PFSK-1 (cell line): ENCODE results near the gene APCDD1.

Experiments
- POLR2AphosphoS5 ChIP-seq: IDR thresholded peaks from 2 replicates; pipeline ENCODE4 v1.6.1; 2012; ENCODE audit warnings: low read depth, mild to moderate bottlenecking, control low read depth, low read length, moderate library complexity
- SIN3A ChIP-seq: IDR thresholded peaks from 2 replicates; pipeline ENCODE4 v1.6.1; 2012; ENCODE audit warnings: mild to moderate bottlenecking, low read length, moderate library complexity, borderline replicate concordance; ENCODE audit not compliant: insufficient read depth
- TF ChIP-seq, protein P1 (sequence below), 2 experiments: IDR thresholded peaks; 2 replicates each; pipeline versions ENCODE4 v1.6.1 to v1.8.0; 2011 to 2012; ENCODE audit warnings: low read depth in 2 of 2, low read length in 2 of 2, control low read depth in 1 of 2, inconsistent platforms in 1 of 2, mild to moderate bottlenecking in 1 of 2, moderate library complexity in 1 of 2; ENCODE audit not compliant: insufficient read depth in 1 of 2

DNA sequence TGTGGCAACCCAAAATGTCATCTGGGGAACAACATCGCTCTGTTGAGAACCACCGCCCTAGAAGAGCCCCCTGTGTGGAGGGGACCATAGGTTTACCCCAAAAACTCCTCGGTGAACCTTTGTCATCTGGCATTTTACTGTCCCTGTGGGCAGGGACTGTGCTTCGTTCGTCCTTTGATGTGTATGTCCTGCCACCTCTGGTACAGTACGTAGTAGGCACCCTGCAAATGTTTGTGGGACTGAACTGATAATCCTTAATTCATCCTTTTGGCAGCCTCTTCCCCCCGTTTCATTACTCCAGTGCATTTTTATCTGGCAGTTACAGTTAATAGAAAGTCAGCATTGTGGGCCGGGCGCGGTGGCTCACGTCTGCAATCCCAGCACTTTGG, 72.1 kb downstream of the APCDD1 start:
- no peak for TF ChIP-seq POLR2AphosphoS5
- TF ChIP-seq, protein P1, sequence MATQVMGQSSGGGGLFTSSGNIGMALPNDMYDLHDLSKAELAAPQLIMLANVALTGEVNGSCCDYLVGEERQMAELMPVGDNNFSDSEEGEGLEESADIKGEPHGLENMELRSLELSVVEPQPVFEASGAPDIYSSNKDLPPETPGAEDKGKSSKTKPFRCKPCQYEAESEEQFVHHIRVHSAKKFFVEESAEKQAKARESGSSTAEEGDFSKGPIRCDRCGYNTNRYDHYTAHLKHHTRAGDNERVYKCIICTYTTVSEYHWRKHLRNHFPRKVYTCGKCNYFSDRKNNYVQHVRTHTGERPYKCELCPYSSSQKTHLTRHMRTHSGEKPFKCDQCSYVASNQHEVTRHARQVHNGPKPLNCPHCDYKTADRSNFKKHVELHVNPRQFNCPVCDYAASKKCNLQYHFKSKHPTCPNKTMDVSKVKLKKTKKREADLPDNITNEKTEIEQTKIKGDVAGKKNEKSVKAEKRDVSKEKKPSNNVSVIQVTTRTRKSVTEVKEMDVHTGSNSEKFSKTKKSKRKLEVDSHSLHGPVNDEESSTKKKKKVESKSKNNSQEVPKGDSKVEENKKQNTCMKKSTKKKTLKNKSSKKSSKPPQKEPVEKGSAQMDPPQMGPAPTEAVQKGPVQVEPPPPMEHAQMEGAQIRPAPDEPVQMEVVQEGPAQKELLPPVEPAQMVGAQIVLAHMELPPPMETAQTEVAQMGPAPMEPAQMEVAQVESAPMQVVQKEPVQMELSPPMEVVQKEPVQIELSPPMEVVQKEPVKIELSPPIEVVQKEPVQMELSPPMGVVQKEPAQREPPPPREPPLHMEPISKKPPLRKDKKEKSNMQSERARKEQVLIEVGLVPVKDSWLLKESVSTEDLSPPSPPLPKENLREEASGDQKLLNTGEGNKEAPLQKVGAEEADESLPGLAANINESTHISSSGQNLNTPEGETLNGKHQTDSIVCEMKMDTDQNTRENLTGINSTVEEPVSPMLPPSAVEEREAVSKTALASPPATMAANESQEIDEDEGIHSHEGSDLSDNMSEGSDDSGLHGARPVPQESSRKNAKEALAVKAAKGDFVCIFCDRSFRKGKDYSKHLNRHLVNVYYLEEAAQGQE (IDR thresholded peaks at IDR 0.05; ENCODE audit: insufficient read depth in 1 of 2, low read depth in 2 of 2, low read length in 2 of 2): no peak
- no peak for TF ChIP-seq SIN3A
